ENCODE measurements around the gene MMP2. TPM values are rescaled to one million over a fixed set of nuclear protein-coding genes. Genes with fewer than 3 reads are reported as not detected.
A peak's percentile ranks its signal among the peaks of the same experiment; 100 is the strongest.

Gene MMP2
- total RNA-seq, 1 donor from 2014 or later, result 153 TPM

DNA sequence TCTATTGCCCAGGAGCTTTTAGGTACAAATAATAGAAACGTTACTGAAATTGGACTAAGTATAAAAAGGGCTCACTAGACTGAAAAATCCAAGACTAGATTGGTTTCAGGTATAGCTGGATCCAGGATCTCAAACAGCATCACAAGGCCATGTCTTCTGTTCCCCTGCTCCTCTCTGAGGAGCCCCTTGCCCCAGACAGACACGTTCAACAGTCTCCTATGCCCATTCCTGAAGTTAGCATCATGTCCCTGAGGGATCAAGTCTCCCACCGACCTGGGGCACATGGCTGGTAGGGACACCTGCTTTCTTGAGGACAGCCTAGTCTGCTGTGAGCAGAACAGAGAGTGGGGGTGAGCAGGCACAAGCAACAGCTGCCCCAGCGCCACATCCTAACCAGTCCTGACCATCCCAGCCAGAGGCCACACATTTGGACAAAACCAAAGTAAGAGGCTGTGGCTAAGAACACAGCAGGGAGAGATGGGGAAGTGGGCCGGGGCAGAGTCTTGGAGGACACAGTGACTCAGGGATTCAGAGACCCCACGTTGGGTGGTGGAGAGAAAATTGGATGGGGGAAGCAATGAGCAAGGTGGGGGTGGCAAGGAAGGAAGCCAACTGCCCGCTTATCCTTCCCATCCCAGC, 10.5 kb upstream of the MMP2 start:
- Mint-ChIP-seq H3K27me3 (ENCODE audit: low read depth) (no peaks in the 10 kb centered on the region), H3K4me1 (peaks cover 5% of the 10 kb centered on the region), H3K4me3 (no peak overlapping the region), H3K9me3 (no peaks in the 10 kb centered on the region), H3K27ac (ENCODE audit: unreplicated experiment) (peak overlapping the region; percentile 60), H3K36me3 (ENCODE audit: low read depth) (no peaks in the 10 kb centered on the region)
- TF ChIP-seq, protein P1, sequence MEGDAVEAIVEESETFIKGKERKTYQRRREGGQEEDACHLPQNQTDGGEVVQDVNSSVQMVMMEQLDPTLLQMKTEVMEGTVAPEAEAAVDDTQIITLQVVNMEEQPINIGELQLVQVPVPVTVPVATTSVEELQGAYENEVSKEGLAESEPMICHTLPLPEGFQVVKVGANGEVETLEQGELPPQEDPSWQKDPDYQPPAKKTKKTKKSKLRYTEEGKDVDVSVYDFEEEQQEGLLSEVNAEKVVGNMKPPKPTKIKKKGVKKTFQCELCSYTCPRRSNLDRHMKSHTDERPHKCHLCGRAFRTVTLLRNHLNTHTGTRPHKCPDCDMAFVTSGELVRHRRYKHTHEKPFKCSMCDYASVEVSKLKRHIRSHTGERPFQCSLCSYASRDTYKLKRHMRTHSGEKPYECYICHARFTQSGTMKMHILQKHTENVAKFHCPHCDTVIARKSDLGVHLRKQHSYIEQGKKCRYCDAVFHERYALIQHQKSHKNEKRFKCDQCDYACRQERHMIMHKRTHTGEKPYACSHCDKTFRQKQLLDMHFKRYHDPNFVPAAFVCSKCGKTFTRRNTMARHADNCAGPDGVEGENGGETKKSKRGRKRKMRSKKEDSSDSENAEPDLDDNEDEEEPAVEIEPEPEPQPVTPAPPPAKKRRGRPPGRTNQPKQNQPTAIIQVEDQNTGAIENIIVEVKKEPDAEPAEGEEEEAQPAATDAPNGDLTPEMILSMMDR (conservative IDR thresholded peaks at IDR 0.05), result no peak
- no peak for DNase-seq (ENCODE audit: low read depth, low spot score)

DNA sequence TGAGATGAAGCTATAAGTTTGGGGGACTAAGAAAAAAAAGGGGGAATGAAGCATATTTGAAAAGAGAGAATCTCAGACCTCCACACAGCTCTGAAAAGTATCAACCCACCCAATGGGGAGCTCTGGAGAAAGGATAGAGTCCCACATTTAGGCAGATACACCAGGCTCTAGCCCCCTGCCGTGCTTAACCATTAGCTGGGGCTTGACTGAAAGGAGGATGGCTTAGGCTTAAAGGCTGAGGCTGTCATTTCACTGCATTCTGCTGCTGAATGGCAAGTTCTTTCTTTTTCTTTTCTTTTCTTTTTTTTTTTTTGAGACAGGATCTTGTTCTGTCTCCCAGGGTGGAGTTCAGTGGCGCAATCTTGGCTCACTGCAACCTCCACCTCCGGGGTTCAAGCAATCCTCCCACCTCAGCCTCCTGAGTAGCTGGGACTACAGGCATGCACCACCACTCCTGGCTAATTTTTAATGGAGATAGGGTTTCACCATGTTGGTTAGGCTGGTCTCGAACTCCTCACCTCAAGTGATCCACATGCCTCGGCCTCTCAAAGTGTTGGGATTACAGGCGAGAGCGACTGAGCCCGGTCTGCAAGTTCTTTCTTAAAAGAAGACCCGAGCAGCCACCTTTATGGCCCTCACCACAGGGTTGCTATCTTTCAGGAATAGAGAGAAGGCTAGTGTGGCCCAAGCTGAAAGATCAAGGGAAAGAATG, 9.0 kb upstream of the MMP2 start:
- H3K4me3 Mint-ChIP-seq, result no peak overlapping the region
- no peaks in the 10 kb centered on the region for H3K27me3 Mint-ChIP-seq (ENCODE audit: low read depth)
- no peak for DNase-seq (ENCODE audit: low read depth, low spot score)
- H3K27ac Mint-ChIP-seq (ENCODE audit: unreplicated experiment), result no peak overlapping the region
- H3K9me3 Mint-ChIP-seq, result no peaks in the 10 kb centered on the region
- H3K36me3 Mint-ChIP-seq (ENCODE audit: low read depth), result no peaks in the 10 kb centered on the region
- TF ChIP-seq, protein P1 (conservative IDR thresholded peaks at IDR 0.05), result no peak
- peaks cover 4% of the 10 kb centered on the region for H3K4me1 Mint-ChIP-seq

DNA sequence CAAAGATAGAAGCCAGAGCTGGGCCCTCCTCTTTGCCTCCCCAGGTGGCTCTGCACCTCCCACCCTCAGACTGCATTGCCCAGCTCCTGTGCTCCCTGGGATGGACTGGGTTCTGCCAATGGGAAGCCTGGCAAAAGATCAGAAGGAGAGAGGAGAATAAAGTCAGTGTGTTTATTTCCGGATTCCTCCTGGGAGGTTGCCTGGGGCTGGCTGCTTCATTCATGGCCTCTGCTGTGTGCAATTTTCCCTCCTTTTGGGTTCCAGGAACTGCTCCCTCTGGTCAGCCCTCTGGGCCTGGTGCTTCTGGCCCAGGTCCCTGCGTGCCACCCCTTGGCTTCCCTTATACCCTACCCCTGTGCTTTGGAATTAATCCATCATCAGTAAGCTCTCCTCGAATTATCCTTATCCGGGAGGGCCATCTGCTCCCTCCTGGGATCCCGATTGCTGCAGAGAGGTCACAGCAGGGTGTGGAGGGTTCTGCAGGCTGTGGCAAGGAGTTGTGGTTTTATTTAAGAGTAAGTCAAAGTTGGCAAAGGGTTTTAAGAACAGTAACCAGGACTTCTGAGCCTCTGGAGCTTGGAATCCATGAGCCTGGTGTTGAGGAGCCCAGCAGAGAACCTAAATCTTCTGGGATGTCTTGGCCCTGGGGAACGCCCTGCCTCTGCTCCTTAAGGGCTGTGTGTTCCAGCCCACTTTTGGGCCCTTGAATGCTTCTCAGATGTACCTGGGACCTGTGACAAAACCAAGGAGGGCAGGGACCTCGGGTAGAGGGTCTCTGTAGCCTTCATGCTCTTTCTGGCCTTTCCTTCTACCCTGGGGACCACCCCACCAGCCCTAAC, 8.2 kb upstream of the MMP2 start:
- DNase-seq (ENCODE audit: low read depth, low spot score), result no peak
- Mint-ChIP-seq H3K36me3 (ENCODE audit: low read depth) (no peaks in the 10 kb centered on the region), H3K27ac (ENCODE audit: unreplicated experiment) (no peak overlapping the region), H3K9me3 (no peaks in the 10 kb centered on the region), H3K27me3 (ENCODE audit: low read depth) (no peaks in the 10 kb centered on the region), H3K4me3 (no peak overlapping the region), H3K4me1 (no peaks in the 10 kb centered on the region)
- TF ChIP-seq, protein P1 (conservative IDR thresholded peaks at IDR 0.05), result no peak

DNA sequence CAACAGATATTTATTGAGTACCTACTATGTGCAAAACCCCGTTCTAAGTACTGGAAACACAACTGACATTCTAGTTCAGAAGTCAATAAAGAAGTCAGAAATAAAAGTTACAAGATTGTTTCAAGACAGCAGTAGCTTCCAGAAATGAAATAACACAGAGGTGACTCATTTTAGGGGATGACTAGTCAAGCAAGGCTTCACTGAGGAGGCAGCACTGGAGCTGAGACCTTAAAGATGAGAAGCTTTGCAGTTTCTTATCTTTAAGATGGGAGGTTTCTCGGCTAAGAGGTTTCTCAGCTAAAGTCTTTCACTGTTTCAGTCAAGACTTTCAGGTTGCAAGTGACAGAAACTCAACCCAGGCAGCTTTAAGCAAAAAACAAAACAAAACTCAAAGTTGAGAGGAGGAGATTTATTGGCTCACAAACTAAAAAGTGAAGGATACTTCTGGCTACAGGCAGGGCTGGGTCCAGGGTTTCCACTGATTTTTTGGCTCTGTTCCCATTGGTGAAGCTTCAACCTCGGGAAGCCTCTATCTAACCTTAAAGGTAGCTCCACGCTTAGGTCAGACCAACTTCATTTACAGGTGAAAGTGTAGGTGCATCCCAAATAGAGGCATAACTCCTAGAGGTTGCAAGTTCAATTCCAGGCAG, 7.4 kb upstream of the MMP2 start:
- Mint-ChIP-seq H3K27me3 (ENCODE audit: low read depth) (no peaks in the 10 kb centered on the region), H3K4me1 (no peaks in the 10 kb centered on the region), H3K27ac (ENCODE audit: unreplicated experiment) (no peak overlapping the region), H3K36me3 (ENCODE audit: low read depth) (no peaks in the 10 kb centered on the region), H3K9me3 (no peaks in the 10 kb centered on the region), H3K4me3 (no peak overlapping the region)
- TF ChIP-seq, protein P1 (conservative IDR thresholded peaks at IDR 0.05), result no peak
- no peak for DNase-seq (ENCODE audit: low read depth, low spot score)

DNA sequence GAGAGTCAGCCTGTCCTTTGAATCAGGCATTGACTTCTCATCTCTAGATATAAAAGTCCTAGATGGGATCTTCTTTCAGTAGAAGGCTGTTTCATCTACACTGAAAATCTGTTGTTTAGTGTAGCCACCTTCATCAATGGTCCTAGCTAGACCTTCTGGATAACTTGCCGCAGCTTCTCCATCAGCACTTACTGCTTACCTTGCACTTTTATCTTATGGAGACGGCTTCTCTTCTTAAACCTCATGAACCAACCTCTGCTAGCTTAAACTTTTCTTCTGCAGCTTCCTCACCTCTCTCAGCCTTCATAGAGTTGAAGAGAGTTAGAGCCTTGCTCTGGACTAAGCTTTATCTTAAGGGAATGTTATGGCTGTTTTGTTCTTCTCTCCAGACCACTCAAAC, 5.4 kb upstream of the MMP2 start:
- Mint-ChIP-seq H3K9me3 (no peaks in the 10 kb centered on the region), H3K27ac (ENCODE audit: unreplicated experiment) (no peak overlapping the region), H3K27me3 (ENCODE audit: low read depth) (peaks cover 7% of the 10 kb centered on the region), H3K36me3 (ENCODE audit: low read depth) (no peaks in the 10 kb centered on the region), H3K4me3 (no peak overlapping the region), H3K4me1 (peaks cover 3% of the 10 kb centered on the region)
- TF ChIP-seq, protein P1 (conservative IDR thresholded peaks at IDR 0.05), result no peak
- no peak for DNase-seq (ENCODE audit: low read depth, low spot score)
